Measurements from ENCODE around the gene KLK14.

KLK14 gene

GRCh38 chr19:51099047-51099382 lies 16.3 kb upstream of the KLK14 start:
- Histone ChIP-seq H3K27ac (ENCODE audit: extremely low read depth, low read depth, low read length) (no peak overlapping the region), H3K9me3 (ENCODE audit: control insufficient read depth, insufficient read depth, low read depth, low read length) (no peaks in the 10 kb centered on the region), H3K4me1 (ENCODE audit: control insufficient read depth, insufficient read depth, low read length) (0 out of 2 replicates have a peak, but pooled peaks cover 2% of the 10 kb centered on the region), H3K4me3 (ENCODE audit: low read depth, low read length) (no peak overlapping the region), H3K36me3 (ENCODE audit: control insufficient read depth in 2 of 2, insufficient read depth in 1 of 2, low read length in 2 of 2) (peaks cover 21 to 43% of the 10 kb centered on the region in 2 experiments)
- ChIA-PET POLR2A (no interaction called here), CTCF (no interaction called here)
- TF ChIP-seq ZNF354C (tag by site-specific recombination; IDR thresholded peaks at IDR 0.05; ENCODE audit: borderline replicate concordance, low read depth) (no peak), KLF9 (tag by site-specific recombination; IDR thresholded peaks at IDR 0.05; ENCODE audit: low read depth) (no peak), ZNF501 (tag by site-specific recombination; IDR thresholded peaks at IDR 0.05) (no peak), ZNF202 (tag by site-specific recombination; IDR thresholded peaks at IDR 0.05; ENCODE audit: borderline replicate concordance) (no peak), ZNF529 (tag by site-specific recombination; IDR thresholded peaks at IDR 0.05; ENCODE audit: insufficient replicate concordance) (no peak), OVOL3 (tag by site-specific recombination; IDR thresholded peaks at IDR 0.05) (no peak), TCF7L2 (IDR thresholded peaks at IDR 0.05; ENCODE audit: borderline replicate concordance, low read depth, low read length) (no peak), GLIS2 (tag by site-specific recombination; IDR thresholded peaks at IDR 0.05) (no peak), ZNF223 (tag by site-specific recombination; IDR thresholded peaks at IDR 0.05) (no peak), ZBTB26 (tag by site-specific recombination; optimal IDR thresholded peaks at IDR 0.05) (no peak), ZNF302 (tag by site-specific recombination; IDR thresholded peaks at IDR 0.05; ENCODE audit: low read depth) (no peak), ZNF677 (tag by site-specific recombination; IDR thresholded peaks at IDR 0.05) (no peak), ZNF558 (tag by site-specific recombination; IDR thresholded peaks at IDR 0.05) (no peak), ZFP37 (tag by site-specific recombination; IDR thresholded peaks at IDR 0.05) (no peak), ELK4 (IDR thresholded peaks at IDR 0.05; ENCODE audit: borderline replicate concordance, low read depth, low read length) (no peak), ZNF768 (tag by site-specific recombination; IDR thresholded peaks at IDR 0.05) (no peak), ZNF280C (tag by site-specific recombination; IDR thresholded peaks at IDR 0.05) (no peak), ZNF132 (tag by site-specific recombination; IDR thresholded peaks at IDR 0.05; ENCODE audit: borderline replicate concordance) (no peak)

- Histone ChIP-seq H3K27ac (ENCODE audit: extremely low read depth, low read depth, low read length) (no peak overlapping the region), H3K36me3 (ENCODE audit: control insufficient read depth in 2 of 2, insufficient read depth in 1 of 2, low read length in 2 of 2) (peaks cover 19 to 38% of the 10 kb centered on the region in 2 experiments), H3K9me3 (ENCODE audit: control insufficient read depth, insufficient read depth, low read depth, low read length) (no peaks in the 10 kb centered on the region), H3K4me1 (ENCODE audit: control insufficient read depth, insufficient read depth, low read length) (0 out of 2 replicates have a peak, but pooled peaks cover 2% of the 10 kb centered on the region), H3K4me3 (ENCODE audit: low read depth, low read length) (no peak overlapping the region)
- ChIA-PET CTCF (interaction anchor here (0.6 to 7.0 kb wide), 3 partner anchors 9 to 147 kb away, joined by 3 to 177 read pairs (median 4); partner anchors contain the start of gene KLK10), POLR2A (no interaction called here)
- TF ChIP-seq ZNF473 (tag by site-specific recombination; IDR thresholded peaks at IDR 0.05) (no peak), ZBTB21 (tag by site-specific recombination; IDR thresholded peaks at IDR 0.05) (no peak), ZNF518A (tag by site-specific recombination; conservative IDR thresholded peaks at IDR 0.05; ENCODE audit: low read depth) (no peak), IKZF3 (tag by site-specific recombination; IDR thresholded peaks at IDR 0.05) (no peak), EGR2 (tag by site-specific recombination; IDR thresholded peaks at IDR 0.05; ENCODE audit: low read depth) (no peak), ZNF394 (tag by site-specific recombination; IDR thresholded peaks at IDR 0.05; ENCODE audit: borderline replicate concordance) (no peak), ZNF610 (tag by site-specific recombination; IDR thresholded peaks at IDR 0.05; ENCODE audit: borderline replicate concordance) (no peak), ZNF133 (tag by site-specific recombination; IDR thresholded peaks at IDR 0.05) (no peak), ZNF404 (tag by site-specific recombination; IDR thresholded peaks at IDR 0.05) (no peak)
Observed at GRCh38 chr19:51098365-51099046, 15.8 kb upstream of the KLK14 start.

Measured in HEK293 (cell line).